Measurements from ENCODE around the gene ATG14. TPM values are rescaled to one million over a fixed set of nuclear protein-coding genes. Genes with fewer than 3 reads are reported as not detected.
"Not testable (repeated sequence)": the region's sequence is repeated elsewhere in the genome, so short reads cannot be mapped to it uniquely, and the experiment has no call there.

Gene ATG14
- polyA plus RNA-seq, 5 donors: 16.6 to 29.5 (median 22.2) TPM

- no peak for DNase-seq
Measured at GRCh38 chr14:55434805-55435174, 23.2 kb upstream of the ATG14 start.

- no peak for DNase-seq
Measured at GRCh38 chr14:55433880-55434804, 22.5 kb upstream of the ATG14 start.

- DNase-seq: no peak
Measured at GRCh38 chr14:55432628-55433027, 21.0 kb upstream of the ATG14 start.

- peak; percentile 16 to 48 for DNase-seq
Measured at GRCh38 chr14:55430024-55430690, 18.5 kb upstream of the ATG14 start.

- no peak for DNase-seq
Measured at GRCh38 chr14:55427439-55427838, 15.8 kb upstream of the ATG14 start.

- DNase-seq: no peak
Measured at GRCh38 chr14:55426891-55427290, 15.3 kb upstream of the ATG14 start.

- no peak for DNase-seq
Measured at GRCh38 chr14:55425091-55425490, 13.5 kb upstream of the ATG14 start.

GRCh38 chr14:55423969-55424368, 12.3 kb upstream of the ATG14 start:
- DNase-seq: no peak

- not testable (repeated sequence) for DNase-seq
Measured at GRCh38 chr14:55422338-55422737, 10.7 kb upstream of the ATG14 start.

- no peak for DNase-seq
Measured at GRCh38 chr14:55419663-55420062, 8.0 kb upstream of the ATG14 start.

GRCh38 chr14:55418411-55418810, 6.8 kb upstream of the ATG14 start:
- no peak for DNase-seq

GRCh38 chr14:55417955-55418354, 6.3 kb upstream of the ATG14 start:
- DNase-seq: no peak

GRCh38 chr14:55416866-55417265, 5.2 kb upstream of the ATG14 start:
- DNase-seq: no peak

GRCh38 chr14:55414551-55414950, 2.9 kb upstream of the ATG14 start:
- DNase-seq: no peak

GRCh38 chr14:55412676-55413075, 1.0 kb upstream of the ATG14 start:
- DNase-seq: no peak

- DNase-seq: no peak
Measured at GRCh38 chr14:55410876-55411275, 754 bp downstream of the ATG14 start.

GRCh38 chr14:55404173-55404854, 7.3 kb downstream of the ATG14 start:
- DNase-seq: no peak

- DNase-seq: no peak
Measured at GRCh38 chr14:55401751-55402150, 9.9 kb downstream of the ATG14 start.

GRCh38 chr14:55399852-55400251, 11.8 kb downstream of the ATG14 start:
- DNase-seq: no peak

- DNase-seq: no peak
Measured at GRCh38 chr14:55399183-55399582, 12.4 kb downstream of the ATG14 start.

- DNase-seq: no peak
Measured at GRCh38 chr14:55398679-55399078, 13.0 kb downstream of the ATG14 start.

GRCh38 chr14:55389330-55389729, 22.3 kb downstream of the ATG14 start:
- no peak for DNase-seq

- no peak for DNase-seq
Measured at GRCh38 chr14:55388160-55388559, 23.5 kb downstream of the ATG14 start.

Measured in right lung (tissue), 5 donors.